Activated T-helper 2 cell treated with anti-CD3 and anti-CD28 coated beads, Interferon-gamma antibody, Interleukin-2, Interleukin-4, amounts not matched to agents 10 μg/mL and 5 μg/mL and 100 μg/mL, durations not matched to agents 14 hours and 24 hours and 36 hours (primary cell): Measurements from ENCODE around the gene HNRNPK. TPM values are rescaled to one million over a fixed set of nuclear protein-coding genes. Genes with fewer than 3 reads are reported as not detected.

Source experiments
- DNase-seq: peaks from one replicate; pipeline ENCODE4 v3.0.0; 2021; ENCODE audit warnings: low spot score
- H3K27ac Mint-ChIP-seq: one replicate; pipeline ENCODE4 v1.8.0; 2021; ENCODE audit warnings: mixed read lengths
- H3K27me3 Mint-ChIP-seq: one replicate; pipeline ENCODE4 v1.8.0; 2021; ENCODE audit warnings: low read depth, mixed read lengths
- H3K36me3 Mint-ChIP-seq: one replicate; pipeline ENCODE4 v1.8.0; 2021; ENCODE audit warnings: low read depth, mixed read lengths
- H3K4me1 Mint-ChIP-seq: one replicate; pipeline ENCODE4 v1.8.0; 2021; ENCODE audit warnings: low read depth, mixed read lengths
- H3K4me3 Mint-ChIP-seq: one replicate; pipeline ENCODE4 v1.8.0; 2021; ENCODE audit warnings: low read depth, mild to moderate bottlenecking, moderate library complexity, mixed read lengths
- H3K9me3 Mint-ChIP-seq: one replicate; pipeline ENCODE4 v1.8.0; 2021; ENCODE audit warnings: mixed read lengths
- intact Hi-C: fragments of 100-400 bp; cut with micrococcal nuclease; formaldehyde crosslinking; loops from one replicate; pipeline ENCODE4 v1.15.1; 2023
- total RNA-seq: library from RNA; stranded (reverse); gene quantifications from 2 replicates; pipeline ENCODE4 v1.2.3, GENCODE V29; 2022

HNRNPK gene
- total RNA-seq, 1 donor from 2014 or later = 856 TPM

GRCh38 chr9:83988411-83988810 lies 8.4 kb upstream of the HNRNPK start:
- intact Hi-C loops = no loop called here
- Mint-ChIP-seq H3K4me3 (no peak overlapping the region), H3K36me3 (peaks cover 38% of the 10 kb centered on the region), H3K4me1 (peaks cover 38% of the 10 kb centered on the region), H3K27me3 (no peaks in the 10 kb centered on the region), H3K9me3 (peaks cover 4% of the 10 kb centered on the region), H3K27ac (no peak overlapping the region)
- no peak for DNase-seq

GRCh38 chr9:83987402-83987791 lies 7.4 kb upstream of the HNRNPK start:
- H3K4me3 Mint-ChIP-seq = peak overlapping the region; percentile 11
- no peaks in the 10 kb centered on the region for H3K27me3 Mint-ChIP-seq
- peak overlapping the region; percentile 70 for H3K27ac Mint-ChIP-seq
- peaks cover 41% of the 10 kb centered on the region for H3K36me3 Mint-ChIP-seq
- DNase-seq = no peak
- peaks cover 4% of the 10 kb centered on the region for H3K9me3 Mint-ChIP-seq
- intact Hi-C loops = no loop called here
- H3K4me1 Mint-ChIP-seq = peaks cover 38% of the 10 kb centered on the region

- no peak for DNase-seq
- Mint-ChIP-seq H3K27ac (peak overlapping the region; percentile 70), H3K4me1 (peaks cover 39% of the 10 kb centered on the region), H3K36me3 (peaks cover 41% of the 10 kb centered on the region), H3K27me3 (no peaks in the 10 kb centered on the region), H3K4me3 (peak overlapping the region; percentile 11), H3K9me3 (peaks cover 4% of the 10 kb centered on the region)
- intact Hi-C loops = no loop called here
Measured at GRCh38 chr9:83986765-83987401, 6.9 kb upstream of the HNRNPK start.

GRCh38 chr9:83986195-83986594 lies 6.2 kb upstream of the HNRNPK start:
- intact Hi-C loops = no loop called here
- Mint-ChIP-seq H3K27ac (peak overlapping the region; percentile 22), H3K36me3 (peaks cover 42% of the 10 kb centered on the region), H3K4me1 (peaks cover 41% of the 10 kb centered on the region), H3K27me3 (no peaks in the 10 kb centered on the region), H3K4me3 (no peak overlapping the region), H3K9me3 (peaks cover 4% of the 10 kb centered on the region)
- DNase-seq = no peak

GRCh38 chr9:83981126-83981871 lies 1.3 kb upstream of the HNRNPK start:
- peaks cover 44% of the 10 kb centered on the region for H3K36me3 Mint-ChIP-seq
- DNase-seq = no peak
- peaks cover 40% of the 10 kb centered on the region for H3K4me1 Mint-ChIP-seq
- peak overlapping the region; percentile 100 for H3K4me3 Mint-ChIP-seq
- intact Hi-C loops = loop anchor here (5.0 kb wide), 2 partner anchors 311 to 1961 kb away; partner anchors contain the start of gene NAA35
- no peaks in the 10 kb centered on the region for H3K27me3 Mint-ChIP-seq
- H3K9me3 Mint-ChIP-seq = no peaks in the 10 kb centered on the region
- peak overlapping the region; percentile 99 for H3K27ac Mint-ChIP-seq

GRCh38 chr9:83980395-83981125 lies 545 bp upstream of the HNRNPK start, which contains the start of gene RMI1:
Gene RMI1, plus strand, starts transcription at chr9:83980805. Its CDS starts 20,182 bp downstream, at chr9:84000987.
- Mint-ChIP-seq H3K4me1 (peaks cover 43% of the 10 kb centered on the region), H3K4me3 (peak within 1 kb of the TSS; percentile 100), H3K36me3 (peaks cover 51% of the 10 kb centered on the region), H3K9me3 (no peaks in the 10 kb centered on the region), H3K27ac (peak within 1 kb of the TSS; percentile 99), H3K27me3 (no peaks in the 10 kb centered on the region)
- intact Hi-C loops = loop anchor here (1.0 to 5.0 kb wide), 7 partner anchors 22 to 1962 kb away; partner anchors contain the start of genes IDNK, KIF27 and NAA35
- DNase-seq = peak; percentile 96

- Mint-ChIP-seq H3K27ac (peak overlapping the region; percentile 99), H3K27me3 (no peaks in the 10 kb centered on the region), H3K4me1 (peaks cover 52% of the 10 kb centered on the region), H3K9me3 (no peaks in the 10 kb centered on the region), H3K4me3 (peak overlapping the region; percentile 100), H3K36me3 (peaks cover 65% of the 10 kb centered on the region)
- DNase-seq = peak; percentile 85
- intact Hi-C loops = no loop called here
Measured at GRCh38 chr9:83978992-83979811, 813 bp downstream of the HNRNPK start.

- Mint-ChIP-seq H3K4me3 (peak overlapping the region; percentile 100), H3K4me1 (peaks cover 46% of the 10 kb centered on the region)
- intact Hi-C loops = no loop called here
Measured at GRCh38 chr9:83977196-83977595, 2.8 kb downstream of the HNRNPK start.

GRCh38 chr9:83976372-83976771 lies 3.6 kb downstream of the HNRNPK start:
- Mint-ChIP-seq H3K27me3 (no peaks in the 10 kb centered on the region), H3K4me1 (peaks cover 43% of the 10 kb centered on the region), H3K9me3 (no peaks in the 10 kb centered on the region), H3K27ac (no peak overlapping the region), H3K36me3 (peaks cover 81% of the 10 kb centered on the region), H3K4me3 (no peak overlapping the region)
- no peak for DNase-seq
- intact Hi-C loops = no loop called here

More at GRCh38 chr9:83977196-83977595, 2.8 kb downstream of the HNRNPK start:
- Mint-ChIP-seq H3K27me3 (no peaks in the 10 kb centered on the region), H3K36me3 (peaks cover 77% of the 10 kb centered on the region), H3K9me3 (no peaks in the 10 kb centered on the region), H3K27ac (peak overlapping the region; percentile 8)
- DNase-seq = no peak

GRCh38 chr9:83975300-83975699 lies 4.7 kb downstream of the HNRNPK start:
- H3K27ac Mint-ChIP-seq = peak overlapping the region; percentile 62
- peaks cover 43% of the 10 kb centered on the region for H3K4me1 Mint-ChIP-seq
- intact Hi-C loops = no loop called here
- H3K27me3 Mint-ChIP-seq = no peaks in the 10 kb centered on the region
- no peak for DNase-seq
- H3K4me3 Mint-ChIP-seq = peak overlapping the region; percentile 47
- no peaks in the 10 kb centered on the region for H3K9me3 Mint-ChIP-seq
- peaks cover 89% of the 10 kb centered on the region for H3K36me3 Mint-ChIP-seq

- no peaks in the 10 kb centered on the region for H3K9me3 Mint-ChIP-seq
- no peak overlapping the region for H3K27ac Mint-ChIP-seq
- peaks cover 39% of the 10 kb centered on the region for H3K4me1 Mint-ChIP-seq
- H3K36me3 Mint-ChIP-seq = peaks cover 95% of the 10 kb centered on the region
- DNase-seq = no peak
- no peak overlapping the region for H3K4me3 Mint-ChIP-seq
- intact Hi-C loops = no loop called here
- no peaks in the 10 kb centered on the region for H3K27me3 Mint-ChIP-seq
Measured at GRCh38 chr9:83972286-83972685, 7.7 kb downstream of the HNRNPK start.

- intact Hi-C loops = no loop called here
- Mint-ChIP-seq H3K4me3 (no peak overlapping the region), H3K36me3 (peaks cover 95% of the 10 kb centered on the region), H3K27me3 (no peaks in the 10 kb centered on the region), H3K9me3 (no peaks in the 10 kb centered on the region), H3K27ac (no peak overlapping the region), H3K4me1 (peaks cover 34% of the 10 kb centered on the region)
- DNase-seq = no peak
Measured at GRCh38 chr9:83971485-83971884, 8.5 kb downstream of the HNRNPK start.
